ENCODE results near the gene RHOT1.

DNA sequence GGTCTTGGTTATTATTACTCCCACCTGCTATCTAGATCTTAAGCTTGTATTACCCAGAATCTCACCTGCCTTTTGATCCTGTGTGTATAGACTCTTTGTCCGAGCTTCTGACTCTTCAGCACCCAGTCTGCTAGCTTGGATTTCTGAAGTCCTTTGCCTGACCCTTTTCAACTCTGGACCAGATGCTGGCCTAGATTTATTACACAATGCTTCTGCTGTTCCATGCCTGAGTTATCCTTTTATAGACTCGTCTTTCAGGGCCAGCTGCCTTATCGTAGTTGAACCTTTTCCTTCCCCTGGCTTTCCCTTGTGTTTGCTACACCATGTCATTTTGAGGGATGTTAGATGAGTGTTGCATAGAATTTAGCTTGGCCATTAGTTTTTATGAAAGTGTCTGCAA, 32.6 kb downstream of the RHOT1 start:
- TF ChIP-seq, protein P1, sequence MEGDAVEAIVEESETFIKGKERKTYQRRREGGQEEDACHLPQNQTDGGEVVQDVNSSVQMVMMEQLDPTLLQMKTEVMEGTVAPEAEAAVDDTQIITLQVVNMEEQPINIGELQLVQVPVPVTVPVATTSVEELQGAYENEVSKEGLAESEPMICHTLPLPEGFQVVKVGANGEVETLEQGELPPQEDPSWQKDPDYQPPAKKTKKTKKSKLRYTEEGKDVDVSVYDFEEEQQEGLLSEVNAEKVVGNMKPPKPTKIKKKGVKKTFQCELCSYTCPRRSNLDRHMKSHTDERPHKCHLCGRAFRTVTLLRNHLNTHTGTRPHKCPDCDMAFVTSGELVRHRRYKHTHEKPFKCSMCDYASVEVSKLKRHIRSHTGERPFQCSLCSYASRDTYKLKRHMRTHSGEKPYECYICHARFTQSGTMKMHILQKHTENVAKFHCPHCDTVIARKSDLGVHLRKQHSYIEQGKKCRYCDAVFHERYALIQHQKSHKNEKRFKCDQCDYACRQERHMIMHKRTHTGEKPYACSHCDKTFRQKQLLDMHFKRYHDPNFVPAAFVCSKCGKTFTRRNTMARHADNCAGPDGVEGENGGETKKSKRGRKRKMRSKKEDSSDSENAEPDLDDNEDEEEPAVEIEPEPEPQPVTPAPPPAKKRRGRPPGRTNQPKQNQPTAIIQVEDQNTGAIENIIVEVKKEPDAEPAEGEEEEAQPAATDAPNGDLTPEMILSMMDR (IDR thresholded peaks at IDR 0.05 in 8 of 11, conservative IDR thresholded peaks at IDR 0.05 in 3 of 11), result no peak
- TF ChIP-seq POLR2A (IDR thresholded peaks at IDR 0.05) (no peak), POLR2AphosphoS5 (IDR thresholded peaks at IDR 0.05) (no peak)
